IPS-20b (cell line): ENCODE results near the gene PDPN.

Source experiments
- H3K27ac ChIP-seq: one replicate; pipeline ENCODE4 v1.5.1; 2013; ENCODE audit warnings: low read length
- H3K27me3 ChIP-seq: 2 replicates; pipeline ENCODE4 v1.6.1; 2013; ENCODE audit warnings: mild to moderate bottlenecking, low read length, inconsistent platforms; ENCODE audit not compliant: insufficient read depth
- H3K36me3 ChIP-seq: 2 replicates; pipeline ENCODE4 v1.6.1; 2013; ENCODE audit warnings: low read depth, mild to moderate bottlenecking, inconsistent platforms, low read length, moderate library complexity; ENCODE audit not compliant: insufficient read depth
- H3K4me1 ChIP-seq: 2 replicates; pipeline ENCODE4 v1.6.1; 2013; ENCODE audit warnings: mild to moderate bottlenecking, control low read depth, inconsistent platforms, low read length, moderate library complexity; ENCODE audit not compliant: insufficient read depth
- H3K4me3 ChIP-seq: 2 replicates; pipeline ENCODE4 v1.5.1; 2013; ENCODE audit warnings: mild to moderate bottlenecking, low read length, inconsistent platforms
- H3K9ac ChIP-seq: 2 replicates; pipeline ENCODE4 v1.6.1; 2013; ENCODE audit warnings: low read depth, mild to moderate bottlenecking, inconsistent platforms, low read length, moderate library complexity
- H3K9me3 ChIP-seq: 2 replicates; pipeline ENCODE4 v1.6.1; 2013; ENCODE audit warnings: mild to moderate bottlenecking, low read depth, low read length, inconsistent platforms; ENCODE audit not compliant: insufficient read depth

The PDPN gene

DNA sequence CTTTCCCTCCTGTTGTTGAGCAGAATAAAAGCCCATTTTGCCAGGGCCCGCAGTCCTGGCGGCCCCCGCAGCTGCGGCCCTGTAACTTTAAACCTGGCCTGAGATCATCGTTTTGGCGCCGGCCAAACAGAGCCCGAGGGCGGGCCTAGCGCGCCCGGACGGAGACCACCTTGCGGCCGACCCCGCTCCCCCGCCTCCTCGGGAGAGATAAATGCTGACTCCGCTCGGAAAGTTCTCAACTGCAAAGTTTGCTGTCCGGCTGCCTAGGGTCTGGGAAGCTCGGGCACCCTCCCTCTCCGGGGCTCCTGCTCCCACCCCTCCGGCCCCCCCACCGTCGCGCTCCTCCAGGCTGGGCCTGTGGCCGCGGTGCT, at the start of gene PDPN:
Gene PDPN (plus strand): TSS at position 238 of the 371 bp plus-strand sequence. CDS start 202 bp downstream, outside the sequence.
- Histone ChIP-seq H3K9ac (peak within 1 kb of the TSS; percentile 86), H3K27ac (peak within 1 kb of the TSS; percentile 56), H3K4me3 (peak within 1 kb of the TSS; percentile 94), H3K27me3 (peaks cover 20% of the 10 kb centered on the region; the same call in 1 of the 2 replicates), H3K36me3 (peaks cover 7% of the 10 kb centered on the region; the same call in 1 of the 2 replicates), H3K9me3 (no peaks in the 10 kb centered on the region), H3K4me1 (peaks cover 32% of the 10 kb centered on the region)

DNA sequence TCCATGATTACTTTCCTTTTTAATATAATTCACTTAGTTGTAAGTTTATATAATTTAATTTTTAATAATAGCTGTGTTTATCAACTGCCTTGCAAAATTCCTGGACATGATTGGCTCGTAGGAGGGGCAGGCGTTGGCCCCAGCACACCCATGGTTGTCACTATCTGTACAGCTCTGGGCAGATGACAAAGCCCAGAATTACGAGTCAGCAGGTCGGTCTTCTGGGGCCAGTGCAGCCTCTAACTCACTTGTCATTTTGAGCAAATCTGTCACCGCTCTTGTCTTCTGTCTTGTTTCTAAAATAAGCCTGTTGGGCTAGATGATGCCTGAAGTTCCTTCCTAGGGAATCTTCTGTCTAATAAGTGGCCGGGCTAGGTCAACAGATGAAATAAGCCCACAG, 48.4 kb upstream of the PDPN start:
- Histone ChIP-seq H3K9ac (no peak overlapping the region), H3K4me1 (no peaks in the 10 kb centered on the region), H3K4me3 (no peak overlapping the region), H3K27me3 (no peaks in the 10 kb centered on the region), H3K36me3 (no peaks in the 10 kb centered on the region), H3K27ac (no peak overlapping the region), H3K9me3 (no peaks in the 10 kb centered on the region)

- Histone ChIP-seq H3K27me3 (no peaks in the 10 kb centered on the region), H3K4me1 (no peaks in the 10 kb centered on the region), H3K9ac (no peak overlapping the region), H3K4me3 (no peak overlapping the region), H3K27ac (no peak overlapping the region), H3K36me3 (no peaks in the 10 kb centered on the region), H3K9me3 (no peaks in the 10 kb centered on the region)
These were observed 47.1 kb upstream of the PDPN start for GRCh38 chr1:13536571-13536970.

DNA sequence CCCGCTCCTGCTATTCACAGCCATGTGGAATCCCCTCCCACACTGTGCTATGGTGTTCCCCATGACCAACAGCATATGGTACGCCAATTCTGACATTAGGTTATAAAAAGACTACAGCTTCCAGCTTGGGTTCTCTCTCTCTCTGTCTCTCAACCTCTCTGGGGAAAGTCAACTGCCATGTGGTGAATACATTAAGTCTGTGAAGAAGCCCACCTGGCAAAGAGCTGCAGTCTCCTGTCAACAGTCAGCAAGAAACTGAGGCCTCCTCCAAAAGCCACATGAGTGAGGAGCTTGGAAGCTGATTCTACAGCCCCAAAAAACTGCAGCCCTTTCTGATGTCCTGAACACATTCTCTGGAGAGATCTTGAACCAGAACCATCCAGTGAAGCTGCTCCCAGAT, 44.8 kb upstream of the PDPN start:
- H3K4me3 ChIP-seq: no peak overlapping the region
- H3K9ac ChIP-seq: no peak overlapping the region
- no peaks in the 10 kb centered on the region for H3K4me1 ChIP-seq
- no peaks in the 10 kb centered on the region for H3K9me3 ChIP-seq
- no peaks in the 10 kb centered on the region for H3K36me3 ChIP-seq
- H3K27ac ChIP-seq: no peak overlapping the region
- no peaks in the 10 kb centered on the region for H3K27me3 ChIP-seq

- Histone ChIP-seq H3K4me1 (no peaks in the 10 kb centered on the region), H3K27me3 (no peaks in the 10 kb centered on the region), H3K9me3 (no peaks in the 10 kb centered on the region), H3K4me3 (no peak overlapping the region), H3K36me3 (no peaks in the 10 kb centered on the region), H3K27ac (no peak overlapping the region), H3K9ac (no peak overlapping the region)
These were observed 43.9 kb upstream of the PDPN start for GRCh38 chr1:13539683-13540082.

- no peaks in the 10 kb centered on the region for H3K36me3 ChIP-seq
- no peaks in the 10 kb centered on the region for H3K9me3 ChIP-seq
- no peak overlapping the region for H3K27ac ChIP-seq
- no peak overlapping the region for H3K9ac ChIP-seq
- no peaks in the 10 kb centered on the region for H3K4me1 ChIP-seq
- H3K4me3 ChIP-seq: no peak overlapping the region
- H3K27me3 ChIP-seq: no peaks in the 10 kb centered on the region
These were observed 42.8 kb upstream of the PDPN start for GRCh38 chr1:13540866-13541265.

- no peak overlapping the region for H3K27ac ChIP-seq
- no peak overlapping the region for H3K4me3 ChIP-seq
- H3K27me3 ChIP-seq: no peaks in the 10 kb centered on the region
- no peak overlapping the region for H3K9ac ChIP-seq
- no peaks in the 10 kb centered on the region for H3K36me3 ChIP-seq
- no peaks in the 10 kb centered on the region for H3K9me3 ChIP-seq
- H3K4me1 ChIP-seq: no peaks in the 10 kb centered on the region
These were observed 42.0 kb upstream of the PDPN start for GRCh38 chr1:13541435-13542215.

- H3K4me3 ChIP-seq: no peak overlapping the region
- no peaks in the 10 kb centered on the region for H3K27me3 ChIP-seq
- H3K9ac ChIP-seq: no peak overlapping the region
- H3K36me3 ChIP-seq: no peaks in the 10 kb centered on the region
- no peaks in the 10 kb centered on the region for H3K4me1 ChIP-seq
- no peaks in the 10 kb centered on the region for H3K9me3 ChIP-seq
- no peak overlapping the region for H3K27ac ChIP-seq
These were observed 40.0 kb upstream of the PDPN start for GRCh38 chr1:13543451-13544220.

GRCh38 chr1:13544221-13544556, 39.4 kb upstream of the PDPN start:
- Histone ChIP-seq H3K9ac (no peak overlapping the region), H3K36me3 (no peaks in the 10 kb centered on the region), H3K27me3 (no peaks in the 10 kb centered on the region), H3K4me1 (no peaks in the 10 kb centered on the region), H3K27ac (no peak overlapping the region), H3K9me3 (no peaks in the 10 kb centered on the region), H3K4me3 (no peak overlapping the region)

- H3K9ac ChIP-seq: no peak overlapping the region
- no peak overlapping the region for H3K4me3 ChIP-seq
- H3K36me3 ChIP-seq: no peaks in the 10 kb centered on the region
- H3K9me3 ChIP-seq: no peaks in the 10 kb centered on the region
- H3K27ac ChIP-seq: no peak overlapping the region
- no peaks in the 10 kb centered on the region for H3K4me1 ChIP-seq
- H3K27me3 ChIP-seq: no peaks in the 10 kb centered on the region
These were observed 36.8 kb upstream of the PDPN start for GRCh38 chr1:13546791-13547190.

GRCh38 chr1:13548281-13548680, 35.4 kb upstream of the PDPN start:
- Histone ChIP-seq H3K9me3 (no peaks in the 10 kb centered on the region), H3K36me3 (no peaks in the 10 kb centered on the region), H3K27me3 (no peaks in the 10 kb centered on the region), H3K4me1 (no peaks in the 10 kb centered on the region), H3K9ac (no peak overlapping the region), H3K27ac (no peak overlapping the region), H3K4me3 (no peak overlapping the region)

- Histone ChIP-seq H3K9ac (no peak overlapping the region), H3K27me3 (no peaks in the 10 kb centered on the region), H3K9me3 (no peaks in the 10 kb centered on the region), H3K36me3 (no peaks in the 10 kb centered on the region), H3K4me3 (no peak overlapping the region), H3K4me1 (no peaks in the 10 kb centered on the region), H3K27ac (no peak overlapping the region)
These were observed 34.6 kb upstream of the PDPN start for GRCh38 chr1:13549021-13549420.
